HFFc6 (cell line): ENCODE measurements around the gene SIGLEC9. TPM values are rescaled to one million over a fixed set of nuclear protein-coding genes. Genes with fewer than 3 reads are reported as not detected.

Experiments used
- DNase-seq: peaks from one replicate; pipeline ENCODE4 v3.0.0-alpha.2; 2018
- H3K27ac Mint-ChIP-seq: 2 replicates; pipeline ENCODE4 v1.8.0; 2020; ENCODE audit warnings: mild to moderate bottlenecking, mixed read lengths
- H3K27me3 Mint-ChIP-seq: 2 replicates; pipeline ENCODE4 v1.8.0; 2021; ENCODE audit warnings: mild to moderate bottlenecking, moderate library complexity, mixed read lengths; ENCODE audit not compliant: insufficient read depth
- H3K36me3 Mint-ChIP-seq: 2 replicates; pipeline ENCODE4 v1.8.0; 2021; ENCODE audit warnings: low read depth, mixed read lengths
- H3K4me1 Mint-ChIP-seq: 2 replicates; pipeline ENCODE4 v1.8.0; 2020; ENCODE audit warnings: low read depth, mixed read lengths
- H3K4me3 Mint-ChIP-seq: 2 replicates; pipeline ENCODE4 v1.8.0; 2020; ENCODE audit warnings: mild to moderate bottlenecking, moderate library complexity, mixed read lengths
- H3K9me3 Mint-ChIP-seq: 2 replicates; pipeline ENCODE4 v1.8.0; 2020; ENCODE audit warnings: mild to moderate bottlenecking, mixed read lengths
- CTCF ChIP-seq: fragments of 200-600 bp; sonication (generic); IDR thresholded peaks from 2 replicates; pipeline ENCODE4 v1.5.0; 2021; ENCODE audit warnings: antibody characterized with exemption, mild to moderate bottlenecking
- total RNA-seq, 6 experiments: library from RNA; stranded (reverse); fragmentation: NEBNext Ultra II Directional; extraction: Animal tissue kit (Norgen Biotek cat#: 25700); gene quantifications; 2 replicates in 1 of 6; 3 replicates in 5 of 6; pipeline ENCODE4 v1.2.3, GENCODE V29; 2021

SIGLEC9 gene
- total RNA-seq, 6 experiments from 2014 or later = not detected

GRCh38 chr19:51122112-51122981, 2.4 kb upstream of the SIGLEC9 start:
- peak overlapping the region; percentile 64; the same call in 1 of the 2 replicates for H3K4me3 Mint-ChIP-seq
- H3K9me3 Mint-ChIP-seq = peaks cover 4% of the 10 kb centered on the region; the same call in 1 of the 2 replicates
- no peak for DNase-seq
- H3K27me3 Mint-ChIP-seq = peaks cover 22% of the 10 kb centered on the region
- H3K36me3 Mint-ChIP-seq = no peaks in the 10 kb centered on the region
- no peak overlapping the region for H3K27ac Mint-ChIP-seq
- no peak for TF ChIP-seq CTCF
- H3K4me1 Mint-ChIP-seq = peaks cover 6% of the 10 kb centered on the region; the same call in 1 of the 2 replicates

DNA sequence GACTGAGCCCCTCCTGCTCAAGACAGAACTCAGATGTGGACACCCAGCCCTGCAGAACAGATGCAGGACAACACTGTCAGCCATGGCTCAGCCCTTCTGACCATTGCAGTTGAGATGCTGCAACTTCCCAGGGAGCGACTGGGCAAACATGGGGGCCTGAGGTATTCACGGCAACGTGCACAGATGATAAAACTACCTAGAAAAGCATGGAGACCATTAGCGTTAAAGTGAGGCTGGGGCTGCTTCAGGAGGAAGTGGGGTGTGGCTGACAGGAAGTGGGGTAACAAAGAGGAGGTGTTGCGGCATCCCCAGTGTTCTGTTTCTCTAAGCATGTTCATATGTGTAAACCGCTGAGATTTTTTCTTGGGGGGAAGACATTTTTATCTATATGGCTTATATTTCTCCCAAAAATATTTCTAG, 1.3 kb upstream of the SIGLEC9 start:
- no peak overlapping the region for H3K27ac Mint-ChIP-seq
- no peak for TF ChIP-seq CTCF
- H3K4me1 Mint-ChIP-seq = peaks cover 6% of the 10 kb centered on the region; the same call in 1 of the 2 replicates
- H3K27me3 Mint-ChIP-seq = peaks cover 15% of the 10 kb centered on the region
- DNase-seq = no peak
- H3K36me3 Mint-ChIP-seq = no peaks in the 10 kb centered on the region
- peaks cover 4% of the 10 kb centered on the region; the same call in 1 of the 2 replicates for H3K9me3 Mint-ChIP-seq
- H3K4me3 Mint-ChIP-seq = no peak overlapping the region

- no peak overlapping the region for H3K4me3 Mint-ChIP-seq
- H3K36me3 Mint-ChIP-seq = no peaks in the 10 kb centered on the region
- H3K4me1 Mint-ChIP-seq = peaks cover 5% of the 10 kb centered on the region; the same call in 1 of the 2 replicates
- no peak for DNase-seq
- TF ChIP-seq CTCF = no peak
- no peak overlapping the region for H3K27ac Mint-ChIP-seq
- H3K27me3 Mint-ChIP-seq = peaks cover 12% of the 10 kb centered on the region
- H3K9me3 Mint-ChIP-seq = peaks cover 4% of the 10 kb centered on the region; the same call in 1 of the 2 replicates
Measured at GRCh38 chr19:51123802-51124201, 904 bp upstream of the SIGLEC9 start.

DNA sequence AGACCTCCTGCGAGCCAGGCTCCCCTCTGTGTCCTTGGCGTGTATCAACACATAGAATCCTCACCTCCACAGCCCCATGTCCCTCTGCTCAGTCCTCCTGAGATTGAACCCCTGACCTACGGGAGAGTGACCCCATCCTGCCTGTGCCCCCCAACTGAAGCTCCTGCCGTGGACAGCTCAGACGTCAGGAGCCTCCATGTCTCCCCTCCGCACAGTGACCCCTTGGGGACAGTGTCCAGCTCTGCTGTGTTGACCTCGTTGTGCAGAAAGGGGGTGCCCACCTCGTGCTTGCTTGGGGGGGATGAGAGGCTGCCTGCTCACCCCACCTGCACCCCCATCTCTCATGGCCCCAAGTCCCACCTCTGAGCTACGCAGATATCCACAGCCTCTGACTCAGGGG, 490 bp upstream of the SIGLEC9 start:
- Mint-ChIP-seq H3K9me3 (peaks cover 4% of the 10 kb centered on the region; the same call in 1 of the 2 replicates), H3K36me3 (no peaks in the 10 kb centered on the region), H3K4me3 (no peak overlapping the region), H3K27me3 (peaks cover 11% of the 10 kb centered on the region), H3K27ac (no peak overlapping the region), H3K4me1 (peaks cover 1% of the 10 kb centered on the region; the same call in 1 of the 2 replicates)
- TF ChIP-seq CTCF = no peak
- no peak for DNase-seq

DNA sequence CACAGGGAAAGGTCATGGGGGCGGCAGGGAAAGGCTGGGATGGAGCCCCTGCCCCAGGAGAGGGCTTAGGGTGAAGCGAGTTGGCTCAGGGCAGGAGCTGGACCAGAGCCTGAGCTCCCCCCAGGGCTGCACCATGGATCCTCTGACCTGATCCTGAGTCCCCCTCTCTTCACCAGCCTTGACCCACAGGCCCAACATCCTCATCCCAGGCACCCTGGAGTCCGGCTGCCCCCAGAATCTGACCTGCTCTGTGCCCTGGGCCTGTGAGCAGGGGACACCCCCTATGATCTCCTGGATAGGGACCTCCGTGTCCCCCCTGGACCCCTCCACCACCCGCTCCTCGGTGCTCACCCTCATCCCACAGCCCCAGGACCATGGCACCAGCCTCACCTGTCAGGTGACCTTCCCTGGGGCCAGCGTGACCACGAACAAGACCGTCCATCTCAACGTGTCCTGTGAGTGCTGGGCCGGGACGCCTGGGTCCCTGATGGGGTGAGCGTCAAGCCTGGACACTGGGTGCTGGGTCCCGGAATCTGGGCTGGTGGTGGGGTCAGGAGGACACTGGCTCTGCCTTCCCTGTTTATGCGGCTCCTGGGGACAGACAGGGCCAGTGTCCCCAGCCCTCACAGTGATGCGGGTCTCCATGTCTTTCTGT, 842 bp downstream of the SIGLEC9 start:
- H3K4me1 Mint-ChIP-seq = no peaks in the 10 kb centered on the region; the same call in 1 of the 2 replicates
- no peak overlapping the region for H3K4me3 Mint-ChIP-seq
- H3K36me3 Mint-ChIP-seq = no peaks in the 10 kb centered on the region
- no peak for TF ChIP-seq CTCF
- H3K9me3 Mint-ChIP-seq = peaks cover 6% of the 10 kb centered on the region; the same call in 1 of the 2 replicates
- H3K27ac Mint-ChIP-seq = no peak overlapping the region
- peaks cover 10% of the 10 kb centered on the region for H3K27me3 Mint-ChIP-seq
- no peak for DNase-seq
